Spleen (tissue), 7 donors: ENCODE measurements around the gene PLEKHM3.

Experiments
- CTCF ChIP-seq, 11 experiments: fragments of 200-600 bp in 7 of 11; fragments of 450-650 bp in 4 of 11; sonication (generic) in 4 of 11; IDR thresholded peaks in 8 of 11; conservative IDR thresholded peaks in 3 of 11; 1 replicate in 7 of 11; 2 replicates in 4 of 11; pipeline versions ENCODE4 v1.4.0 to v1.8.0; 2016 to 2021; ENCODE audit warnings: antibody characterized with exemption in 11 of 11, inconsistent platforms in 4 of 11, mild to moderate bottlenecking in 1 of 11
- POLR2A ChIP-seq, 3 donors: fragments of 450-650 bp; IDR thresholded peaks; one replicate each; pipeline ENCODE4 v1.5.1; 2017; ENCODE audit warnings: antibody characterized with exemption in 3 of 3, mild to moderate bottlenecking in 1 of 3
- donor health status: DM: no; HTN: no; CAD: no; lungs with moderate emphysema.
- donor health status: DM: no; HTN: no; CAD: no.
- donor health status: DM: no; HTN: no; CAD: no.

DNA sequence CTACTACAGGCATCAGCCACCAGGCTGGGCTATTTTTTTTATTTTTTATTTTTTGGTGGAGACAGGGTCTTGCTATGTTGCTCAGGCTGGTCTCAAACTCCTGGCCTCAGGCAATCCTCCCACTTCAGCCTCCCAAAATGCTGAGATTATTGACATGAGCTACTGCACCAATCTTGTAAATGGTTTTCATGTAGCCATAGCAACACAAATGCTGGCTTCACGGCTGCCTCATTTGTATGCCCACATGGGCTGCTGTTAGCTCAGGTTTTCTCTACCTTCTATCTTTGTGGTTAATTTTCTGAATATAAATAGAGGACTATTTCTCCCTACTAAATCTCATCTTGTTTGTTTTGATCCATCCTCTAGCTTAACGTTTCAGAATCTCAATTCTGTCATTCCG, 58.2 kb downstream of the PLEKHM3 start:
- TF ChIP-seq POLR2A (IDR thresholded peaks at IDR 0.05) (no peak), CTCF (IDR thresholded peaks at IDR 0.05 in 8 of 11, conservative IDR thresholded peaks at IDR 0.05 in 3 of 11) (no peak)
